Transverse colon (tissue), 4 donors: ENCODE data around the gene TNS4.

ENCODE experiments used
- CTCF ChIP-seq, 5 experiments: fragments of 200-600 bp in 3 of 5; fragments of 450-650 bp in 2 of 5; sonication (generic) in 3 of 5; IDR thresholded peaks; 1 replicate in 2 of 5; 2 replicates in 3 of 5; pipeline ENCODE4 v1.5.1; 2016 to 2017; ENCODE audit warnings: antibody characterized with exemption in 5 of 5, inconsistent platforms in 3 of 5, mild to moderate bottlenecking in 2 of 5, moderate library complexity in 1 of 5
- POLR2A ChIP-seq: fragments of 450-650 bp; IDR thresholded peaks from one replicate; pipeline ENCODE4 v1.6.1; 2016; ENCODE audit warnings: antibody characterized with exemption, mild to moderate bottlenecking, moderate library complexity
- POLR2AphosphoS5 ChIP-seq, 3 donors: sonication (generic); formaldehyde crosslinking; IDR thresholded peaks; one replicate each; pipeline ENCODE4 v1.6.1; 2016; ENCODE audit warnings: antibody characterized with exemption in 3 of 3

DNA sequence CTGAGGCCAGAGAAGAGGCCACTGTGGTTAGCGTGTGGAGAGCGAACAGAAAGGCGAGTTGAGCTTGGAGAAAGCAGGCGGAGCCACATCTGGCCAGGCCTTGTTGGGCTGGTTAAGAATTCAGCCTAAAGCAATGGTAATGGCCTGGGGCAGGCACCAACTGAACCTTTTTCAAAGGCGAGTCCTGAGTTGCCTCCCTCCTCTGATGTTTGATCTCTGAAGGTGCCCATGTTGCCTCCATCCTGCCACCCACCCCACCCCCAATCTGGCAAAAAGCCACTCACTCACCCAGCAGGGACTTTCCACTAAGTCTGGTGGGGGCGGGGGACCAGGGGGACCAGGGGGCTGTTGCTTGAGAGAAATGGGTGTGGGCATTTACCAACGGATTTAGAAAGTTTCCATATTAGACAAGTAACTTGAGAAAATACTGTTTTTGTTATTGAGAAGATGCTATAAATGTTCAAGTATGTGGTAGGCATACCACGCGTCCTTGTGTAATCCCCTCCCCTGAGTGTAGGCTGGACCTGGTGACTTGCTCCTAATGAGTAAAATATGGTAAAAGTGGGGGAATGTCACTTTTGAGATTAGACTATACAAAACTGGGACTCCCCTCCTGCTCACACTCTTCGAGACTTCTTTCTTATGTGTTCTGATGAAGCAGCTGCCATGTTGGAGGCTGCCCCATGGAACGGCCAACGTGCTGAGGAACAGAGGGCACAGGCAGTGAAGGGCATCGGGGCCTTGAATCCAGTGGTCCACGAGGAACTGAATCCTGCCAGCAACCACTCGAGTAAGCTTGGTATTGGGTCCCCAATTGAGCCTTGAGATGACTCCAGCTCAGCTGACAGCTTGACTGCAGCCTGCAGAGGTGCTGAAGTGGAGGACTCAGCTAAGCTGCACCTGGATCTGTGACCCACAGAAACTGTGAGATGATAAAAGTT is 29.9 kb upstream of the TNS4 start:
- no peak for TF ChIP-seq CTCF (IDR thresholded peaks at IDR 0.05)
- TF ChIP-seq POLR2AphosphoS5 (IDR thresholded peaks at IDR 0.05): no peak
- TF ChIP-seq POLR2A: no peak
